Measurements from ENCODE around the gene ADCY7. TPM values are rescaled to one million over a fixed set of nuclear protein-coding genes. Genes with fewer than 3 reads are reported as not detected.

Gene ADCY7
- total and polyA plus RNA-seq, 2 donors from 2014 or later: 0.86 to 40.5 TPM

DNA sequence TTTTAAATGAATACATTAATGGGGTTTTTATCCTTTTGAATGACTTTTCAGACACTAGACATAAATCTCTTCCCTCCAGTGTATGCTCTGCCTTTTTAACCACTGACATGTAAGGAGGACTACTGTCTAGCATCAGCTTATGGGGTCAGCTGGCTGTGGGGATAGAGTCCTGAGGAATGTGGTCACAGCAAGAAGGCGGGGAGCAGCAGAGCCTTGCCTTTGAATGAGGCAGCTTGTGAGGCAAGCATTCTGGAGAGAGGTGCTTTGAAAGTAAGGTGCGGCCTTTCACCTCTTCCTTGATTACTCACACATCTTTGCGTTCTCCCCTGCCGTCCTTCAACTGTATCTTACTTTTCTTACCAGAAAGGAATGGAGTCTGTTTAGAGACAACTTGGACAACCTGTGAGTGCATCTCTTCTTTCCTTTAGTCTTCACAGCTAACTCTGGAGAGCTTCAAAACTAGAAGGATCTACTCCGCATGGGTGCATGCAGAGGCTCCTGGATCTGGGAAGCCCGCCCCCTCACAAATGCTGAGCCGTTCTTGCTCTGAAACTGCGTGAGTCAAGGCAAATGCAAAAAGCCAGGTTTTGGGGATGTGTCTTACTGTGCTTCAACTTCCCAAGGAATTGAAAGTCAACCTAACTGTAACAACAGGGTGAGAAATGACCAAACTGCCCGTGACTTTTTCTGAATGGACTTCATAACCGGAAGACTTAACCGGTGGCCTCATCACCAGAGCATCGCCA is 49.9 kb downstream of the ADCY7 start:
- no peak for DNase-seq
- TF ChIP-seq, protein P1, sequence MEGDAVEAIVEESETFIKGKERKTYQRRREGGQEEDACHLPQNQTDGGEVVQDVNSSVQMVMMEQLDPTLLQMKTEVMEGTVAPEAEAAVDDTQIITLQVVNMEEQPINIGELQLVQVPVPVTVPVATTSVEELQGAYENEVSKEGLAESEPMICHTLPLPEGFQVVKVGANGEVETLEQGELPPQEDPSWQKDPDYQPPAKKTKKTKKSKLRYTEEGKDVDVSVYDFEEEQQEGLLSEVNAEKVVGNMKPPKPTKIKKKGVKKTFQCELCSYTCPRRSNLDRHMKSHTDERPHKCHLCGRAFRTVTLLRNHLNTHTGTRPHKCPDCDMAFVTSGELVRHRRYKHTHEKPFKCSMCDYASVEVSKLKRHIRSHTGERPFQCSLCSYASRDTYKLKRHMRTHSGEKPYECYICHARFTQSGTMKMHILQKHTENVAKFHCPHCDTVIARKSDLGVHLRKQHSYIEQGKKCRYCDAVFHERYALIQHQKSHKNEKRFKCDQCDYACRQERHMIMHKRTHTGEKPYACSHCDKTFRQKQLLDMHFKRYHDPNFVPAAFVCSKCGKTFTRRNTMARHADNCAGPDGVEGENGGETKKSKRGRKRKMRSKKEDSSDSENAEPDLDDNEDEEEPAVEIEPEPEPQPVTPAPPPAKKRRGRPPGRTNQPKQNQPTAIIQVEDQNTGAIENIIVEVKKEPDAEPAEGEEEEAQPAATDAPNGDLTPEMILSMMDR (IDR thresholded peaks at IDR 0.05; ENCODE audit: borderline replicate concordance, extremely low read depth, insufficient read depth): no peak
- no peak for FAIRE-seq
- Histone ChIP-seq H3K4me1 (ENCODE audit: control insufficient read depth in 2 of 3, insufficient read depth in 2 of 3, low read depth in 1 of 3, low read length in 3 of 3) (peaks cover 0 to 3% (median 2%) of the 10 kb centered on the region in 3 donors), H3K4me3 (ENCODE audit: low read length in 3 of 3) (no peak overlapping the region), H3K9me3 (ENCODE audit: control insufficient read depth in 2 of 3, insufficient read depth in 1 of 3, low read length in 3 of 3) (no peaks in the 10 kb centered on the region), H3K27ac (ENCODE audit: low read depth in 2 of 2, low read length in 2 of 2) (no peak overlapping the region), H3K36me3 (ENCODE audit: control insufficient read depth in 2 of 3, insufficient read depth in 3 of 3, low read length in 3 of 3) (peaks cover 7 to 42% (median 30%) of the 10 kb centered on the region in 3 donors), H3K9ac (ENCODE audit: low read length in 3 of 3) (no peak overlapping the region), H3K27me3 (ENCODE audit: control insufficient read depth, insufficient read depth, low read length) (no peaks in the 10 kb centered on the region)
- intact Hi-C loops (cut with DNase I): no loop called here

DNA sequence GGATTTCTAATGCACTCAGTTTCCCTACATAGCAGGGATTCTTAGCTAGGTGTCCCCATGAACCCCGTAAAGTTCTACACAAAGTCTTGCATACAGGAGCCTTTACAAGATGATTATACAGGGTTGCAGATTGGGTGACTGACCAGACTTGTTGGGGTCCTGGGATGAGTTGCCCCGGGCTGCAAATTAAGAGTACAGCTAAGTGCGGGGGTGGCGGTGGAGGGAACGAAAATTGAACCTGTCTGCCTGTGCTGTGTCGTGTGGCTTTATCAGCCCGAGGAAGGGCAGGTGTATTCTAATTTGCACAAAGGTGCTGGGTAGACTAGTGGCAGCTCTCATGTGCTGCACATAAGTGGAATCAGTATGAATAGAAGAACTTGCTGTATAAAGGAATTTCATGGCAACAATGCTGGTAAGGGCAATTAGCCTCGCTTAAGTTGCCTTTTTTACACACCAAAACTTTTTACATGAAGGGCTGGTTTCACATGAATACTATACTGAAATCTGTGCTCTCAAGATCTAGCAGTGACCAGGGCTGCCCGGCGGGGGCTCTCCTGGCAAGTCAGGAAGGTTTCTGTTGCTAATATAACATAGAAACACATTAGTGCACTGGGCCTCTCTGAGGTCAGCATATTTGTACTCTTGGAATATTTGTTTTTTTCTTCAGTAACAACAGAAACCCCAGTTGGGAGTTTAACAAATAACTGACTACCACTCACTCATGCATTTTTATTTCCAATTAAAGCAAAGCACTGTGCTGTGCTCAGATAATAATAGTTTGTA is 50.7 kb downstream of the ADCY7 start:
- intact Hi-C loops (cut with DNase I): no loop called here
- H3K4me1 ChIP-seq (ENCODE audit: control insufficient read depth in 2 of 3, insufficient read depth in 2 of 3, low read depth in 1 of 3, low read length in 3 of 3): peaks cover 0 to 3% (median 2%) of the 10 kb centered on the region in 3 donors
- no peaks in the 10 kb centered on the region for H3K9me3 ChIP-seq (ENCODE audit: control insufficient read depth in 2 of 3, insufficient read depth in 1 of 3, low read length in 3 of 3)
- no peak overlapping the region for H3K9ac ChIP-seq (ENCODE audit: low read length in 3 of 3)
- H3K4me3 ChIP-seq (ENCODE audit: low read length in 3 of 3): no peak overlapping the region
- H3K36me3 ChIP-seq (ENCODE audit: control insufficient read depth in 2 of 3, insufficient read depth in 3 of 3, low read length in 3 of 3): peaks cover 7 to 46% (median 30%) of the 10 kb centered on the region in 3 donors
- no peaks in the 10 kb centered on the region for H3K27me3 ChIP-seq (ENCODE audit: control insufficient read depth, insufficient read depth, low read length)
- DNase-seq: peak in 2 of 5 donors; percentile 25 to 38
- H3K27ac ChIP-seq (ENCODE audit: low read depth in 2 of 2, low read length in 2 of 2): no peak overlapping the region
- TF ChIP-seq, protein P1 (IDR thresholded peaks at IDR 0.05; ENCODE audit: borderline replicate concordance, extremely low read depth, insufficient read depth): no peak
- no peak for FAIRE-seq

DNA sequence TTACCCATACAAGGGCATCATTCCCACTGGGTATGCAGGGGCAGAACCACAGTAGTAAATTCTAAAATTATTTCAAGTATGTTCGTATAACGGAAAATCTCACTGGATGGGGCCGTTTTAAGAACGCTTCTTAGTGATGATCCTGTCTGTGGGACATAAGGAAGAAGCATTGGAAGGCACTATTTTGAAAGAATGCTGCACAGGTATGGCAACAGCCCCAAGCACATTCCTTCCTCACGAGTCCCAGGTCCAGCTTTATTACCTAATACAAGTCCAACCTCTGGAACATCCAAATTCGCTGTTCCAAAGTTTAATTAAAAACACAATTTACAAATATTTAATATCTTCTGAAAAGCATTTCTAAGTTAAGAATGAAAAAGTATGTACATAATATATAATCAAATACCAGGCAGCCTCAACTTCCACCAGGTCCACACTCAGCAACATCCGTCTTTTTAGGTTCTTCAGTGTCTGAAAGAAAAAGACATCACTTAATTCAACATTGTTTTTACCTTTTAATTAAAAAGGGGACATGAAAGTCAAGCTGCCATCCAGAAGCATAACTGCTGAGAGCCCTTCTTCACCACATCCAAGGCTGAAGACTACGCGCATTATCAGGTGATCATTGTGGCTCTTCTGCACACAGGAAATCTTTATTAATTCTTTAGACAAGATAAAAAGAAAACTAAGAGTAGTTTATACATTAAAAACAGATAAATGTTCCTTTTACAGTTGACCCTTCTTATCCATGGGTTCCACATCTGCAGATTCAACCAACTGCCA is 52.6 kb downstream of the ADCY7 start:
- Histone ChIP-seq H3K36me3 (ENCODE audit: control insufficient read depth in 2 of 3, insufficient read depth in 3 of 3, low read length in 3 of 3) (peaks cover 12 to 54% (median 30%) of the 10 kb centered on the region in 3 donors), H3K27me3 (ENCODE audit: control insufficient read depth, insufficient read depth, low read length) (no peaks in the 10 kb centered on the region), H3K4me3 (ENCODE audit: low read length in 3 of 3) (no peak overlapping the region), H3K9ac (ENCODE audit: low read length in 3 of 3) (no peak overlapping the region), H3K27ac (ENCODE audit: low read depth in 2 of 2, low read length in 2 of 2) (no peak overlapping the region), H3K9me3 (ENCODE audit: control insufficient read depth in 2 of 3, insufficient read depth in 1 of 3, low read length in 3 of 3) (no peaks in the 10 kb centered on the region), H3K4me1 (ENCODE audit: control insufficient read depth in 2 of 3, insufficient read depth in 2 of 3, low read depth in 1 of 3, low read length in 3 of 3) (peaks cover 0 to 3% (median 2%) of the 10 kb centered on the region in 3 donors)
- no peak for DNase-seq
- TF ChIP-seq, protein P1 (IDR thresholded peaks at IDR 0.05; ENCODE audit: borderline replicate concordance, extremely low read depth, insufficient read depth): no peak
- intact Hi-C loops (cut with DNase I): no loop called here
- FAIRE-seq: peak; percentile 61

Measured in kidney (tissue), 14 donors.